RWPE1 (cell line): ENCODE data around the gene ENPP6.

Experiments
- CTCF ChIA-PET: fragments of 350-600 bp; sonication (Branson Sonifier 250); formaldehyde crosslinking; extraction: SDS; loops from one replicate; lab custom pipeline; 2021; lab: Yijun Ruan, JAX
- POLR2A ChIA-PET: fragments of 400-600 bp; formaldehyde crosslinking; extraction: SDS; loops from one replicate; lab custom pipeline; 2020; ENCODE audit warnings: antibody characterized with exemption; ENCODE audit not compliant: low non-redundant PET; lab: Yijun Ruan, JAX
- DNase-seq: peaks from one replicate; pipeline ENCODE4 v3.0.0; 2012; ENCODE audit warnings: low spot score
- H3K27ac ChIP-seq: fragments of 450-650 bp; 2 replicates; pipeline ENCODE4 v1.5.1; 2017
- CTCF ChIP-seq: fragments of 450-650 bp; conservative IDR thresholded peaks from 2 replicates; pipeline ENCODE4 v1.5.1; 2017; ENCODE audit warnings: low read depth, mild to moderate bottlenecking

Gene ENPP6

GRCh38 chr4:184148738-184149637, 68.7 kb downstream of the ENPP6 start:
- POLR2A ChIA-PET = interaction anchor here (0.6 kb wide), 1 partner anchor 428 kb away, joined by 5 read pairs; no protein-coding TSS in a partner anchor
- CTCF ChIA-PET = interaction anchor here (0.6 kb wide), 1 partner anchor 220 kb away, joined by 3 read pairs; no protein-coding TSS in a partner anchor
- DNase-seq = no peak
- H3K27ac ChIP-seq = no peak overlapping the region
- no peak for TF ChIP-seq CTCF

GRCh38 chr4:184147858-184148737, 69.6 kb downstream of the ENPP6 start:
- no peak overlapping the region for H3K27ac ChIP-seq
- no peak for DNase-seq
- no peak for TF ChIP-seq CTCF
- POLR2A ChIA-PET = interaction anchor here (0.6 kb wide), 1 partner anchor 427 kb away, joined by 5 read pairs; no protein-coding TSS in a partner anchor
- CTCF ChIA-PET = interaction anchor here (0.6 kb wide), 2 partner anchors 219 to 1027 kb away, joined by 3 to 4 read pairs; no protein-coding TSS in a partner anchor

- POLR2A ChIA-PET = no interaction called here
- no peak for TF ChIP-seq CTCF
- H3K27ac ChIP-seq = no peak overlapping the region
- DNase-seq = no peak
- CTCF ChIA-PET = no interaction called here
These were observed 70.7 kb downstream of the ENPP6 start for GRCh38 chr4:184146951-184147350.

- ChIA-PET CTCF (interaction anchor here (0.6 kb wide), 1 partner anchor 46 kb away, joined by 3 read pairs; no protein-coding TSS in a partner anchor), POLR2A (no interaction called here)
- H3K27ac ChIP-seq = no peak overlapping the region
- DNase-seq = no peak
- no peak for TF ChIP-seq CTCF
These were observed 72.1 kb downstream of the ENPP6 start for GRCh38 chr4:184145596-184145995.

- TF ChIP-seq CTCF = no peak
- ChIA-PET POLR2A (no interaction called here), CTCF (no interaction called here)
- no peak overlapping the region for H3K27ac ChIP-seq
- no peak for DNase-seq
These were observed 73.7 kb downstream of the ENPP6 start for GRCh38 chr4:184143770-184144564.
